ENCODE data around the gene EDNRA.
"Not testable (repeated sequence)": the region's sequence is repeated elsewhere in the genome, so short reads cannot be mapped to it uniquely, and the experiment has no call there.

The EDNRA gene

DNA sequence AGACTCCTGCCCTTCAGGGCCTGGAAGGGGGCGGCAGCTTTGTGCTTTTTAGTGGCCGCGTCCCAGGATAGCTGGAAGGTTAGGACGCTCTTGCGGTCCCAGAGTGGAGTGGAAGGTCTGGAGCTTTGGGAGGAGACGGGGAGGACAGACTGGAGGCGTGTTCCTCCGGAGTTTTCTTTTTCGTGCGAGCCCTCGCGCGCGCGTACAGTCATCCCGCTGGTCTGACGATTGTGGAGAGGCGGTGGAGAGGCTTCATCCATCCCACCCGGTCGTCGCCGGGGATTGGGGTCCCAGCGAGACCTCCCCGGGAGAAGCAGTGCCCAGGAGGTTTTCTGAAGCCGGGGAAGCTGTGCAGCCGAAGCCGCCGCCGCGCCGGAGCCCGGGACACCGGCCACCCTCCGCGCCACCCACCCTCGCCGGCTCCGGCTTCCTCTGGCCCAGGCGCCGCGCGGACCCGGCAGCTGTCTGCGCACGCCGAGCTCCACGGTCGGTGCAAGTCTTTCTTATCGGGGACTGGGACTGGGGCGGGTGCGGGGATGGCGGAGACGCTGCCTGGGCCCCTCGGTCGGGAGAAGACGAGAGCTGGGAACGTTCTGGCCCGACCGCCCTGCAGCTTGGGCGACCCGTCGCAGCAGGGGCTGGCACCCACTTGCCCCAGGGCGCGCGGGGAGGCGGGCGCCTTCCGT, at the start of gene EDNRA:
Gene EDNRA (plus strand): TSS at position 207 of the 686 bp plus-strand sequence. CDS start 4,585 bp downstream, outside the sequence.
- DNase-seq, result no peak

DNA sequence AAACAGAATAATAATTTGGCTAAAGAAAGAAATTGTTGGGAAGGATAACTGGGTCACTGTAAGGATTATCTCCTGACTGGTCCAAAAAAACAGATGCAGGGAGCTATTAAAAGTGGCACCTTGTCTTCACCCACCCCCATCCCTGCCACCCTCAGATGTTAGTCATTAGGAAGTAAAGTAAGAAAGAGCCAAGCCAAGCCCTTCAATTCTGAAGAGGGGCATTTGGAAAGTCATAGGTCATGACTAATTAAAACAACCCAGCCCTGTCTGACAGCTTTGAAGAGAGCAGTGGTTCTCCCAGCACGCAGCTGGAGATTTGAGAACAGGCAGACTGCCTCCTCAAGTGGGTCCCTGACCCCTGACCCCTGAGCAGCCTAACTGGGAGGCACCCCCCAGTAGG, 46.5 kb upstream of the EDNRA start:
- DNase-seq, result not testable (repeated sequence)

DNA sequence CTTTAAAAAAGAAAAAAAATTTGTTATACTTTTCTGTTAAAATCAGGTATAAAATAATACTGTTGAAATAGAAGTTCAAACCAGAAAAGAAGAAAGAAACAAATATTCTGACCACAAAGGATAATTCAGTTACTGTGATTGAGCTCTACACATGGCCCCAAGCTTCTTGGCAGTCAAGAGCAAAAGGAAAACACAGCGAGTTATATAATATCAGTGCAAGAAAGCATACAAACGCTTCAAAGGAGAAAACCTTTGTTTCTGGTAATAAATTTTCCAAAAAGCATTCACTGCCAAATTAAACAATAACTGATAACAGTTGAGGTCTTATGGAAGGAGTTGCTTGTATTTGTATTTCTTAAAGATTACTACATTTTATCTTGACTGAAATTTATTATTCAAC, 40.5 kb upstream of the EDNRA start:
- no peak for DNase-seq

DNA sequence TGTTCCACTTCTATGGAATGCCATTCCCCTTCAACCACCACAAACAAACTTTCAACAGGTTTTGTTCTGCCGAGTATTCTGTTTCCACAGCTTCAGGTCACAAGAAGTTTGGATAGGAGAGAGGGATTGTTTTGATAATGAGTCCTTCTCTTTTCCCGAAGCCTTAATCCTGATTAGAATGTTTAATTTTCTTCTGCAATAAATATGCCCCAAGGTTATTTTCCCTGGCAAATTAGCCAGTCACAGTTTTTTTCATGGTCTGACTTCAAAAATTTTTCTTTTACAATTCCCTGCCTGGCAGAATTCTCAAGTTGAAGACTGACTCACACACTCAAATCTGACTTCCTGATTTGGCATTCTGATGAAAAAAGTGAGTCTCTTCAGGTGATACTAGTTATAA, 33.1 kb upstream of the EDNRA start:
- DNase-seq, result no peak

DNA sequence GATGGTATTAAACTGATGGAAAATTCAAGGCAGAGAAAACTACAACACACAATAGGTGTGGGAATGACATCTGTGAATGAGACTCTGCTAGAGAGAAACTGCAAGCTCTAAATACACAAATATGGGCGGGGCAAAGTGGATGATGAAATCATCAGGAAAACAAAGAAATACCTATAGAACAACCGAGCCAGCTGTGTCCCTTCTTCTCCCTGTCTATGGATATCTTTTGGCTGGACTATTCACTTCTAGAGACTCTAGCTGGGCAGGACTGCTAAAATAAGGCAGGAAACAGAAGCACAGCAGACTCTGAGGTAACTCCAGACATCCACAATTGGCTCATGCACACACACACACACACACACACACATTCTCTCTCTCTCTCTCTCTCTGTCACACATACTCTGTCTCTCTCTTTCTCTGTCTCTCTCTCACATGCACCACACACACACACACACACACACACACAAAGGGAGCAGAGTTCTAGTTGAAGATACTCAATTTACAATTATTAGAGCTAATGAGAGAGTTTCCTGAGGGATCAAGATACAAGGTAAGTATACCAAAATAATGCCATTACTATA, 27.2 kb upstream of the EDNRA start:
- DNase-seq, result no peak

DNA sequence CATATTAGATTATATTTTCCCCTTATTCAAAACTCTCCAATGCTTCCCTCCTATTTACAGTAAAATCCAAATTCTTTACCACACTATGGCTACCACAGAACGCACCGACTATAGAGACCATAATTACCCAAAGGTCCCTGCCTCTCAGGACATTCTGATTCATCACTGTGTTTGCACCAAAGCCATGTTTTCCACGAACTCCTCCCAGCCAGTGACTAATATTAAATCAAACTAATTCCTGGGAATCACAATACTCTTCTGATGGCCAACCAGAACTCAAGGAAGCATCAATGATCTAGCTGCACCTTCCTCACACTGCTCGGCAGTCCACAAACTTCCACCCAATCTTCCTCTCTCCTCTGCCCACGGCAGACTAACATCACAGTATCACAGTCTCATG, 24.2 kb upstream of the EDNRA start:
- no peak for DNase-seq

DNA sequence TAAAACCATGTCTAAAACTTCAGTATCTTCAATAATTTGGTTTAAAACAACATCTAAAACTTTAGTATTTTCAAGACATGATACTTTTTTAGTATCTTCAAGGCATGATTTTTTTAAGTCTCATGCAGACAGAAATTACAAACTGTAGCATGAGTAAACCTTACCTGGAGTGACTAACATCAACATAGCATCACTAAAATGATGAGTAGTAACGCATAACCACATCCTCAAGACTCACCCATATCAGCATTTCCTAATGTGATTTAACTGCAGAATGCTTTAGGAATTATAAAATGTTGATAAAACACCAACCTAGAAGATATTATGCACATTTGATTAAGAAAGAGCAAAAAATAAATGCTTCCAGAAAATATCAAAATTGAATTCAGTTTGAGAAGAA, 19.7 kb upstream of the EDNRA start:
- DNase-seq, result no peak

DNA sequence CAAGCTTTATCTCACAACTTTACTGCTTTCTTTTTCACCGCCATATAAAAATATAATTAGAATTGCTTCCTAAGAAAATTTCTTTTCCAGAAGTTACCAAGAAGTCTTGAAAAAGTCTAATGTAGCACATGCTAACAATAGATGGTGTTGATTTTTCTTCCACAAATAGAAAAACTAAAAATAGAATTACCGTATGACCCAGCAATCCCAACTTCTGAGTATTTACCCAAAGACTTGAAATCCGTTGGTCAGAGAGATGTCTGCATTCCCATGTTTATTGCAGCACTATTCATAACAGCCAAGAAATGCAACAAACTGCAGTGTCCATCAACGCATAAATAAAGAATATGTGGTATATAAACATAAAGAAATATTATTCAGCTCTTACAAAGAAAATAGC, 17.8 kb upstream of the EDNRA start:
- DNase-seq, result no peak

DNA sequence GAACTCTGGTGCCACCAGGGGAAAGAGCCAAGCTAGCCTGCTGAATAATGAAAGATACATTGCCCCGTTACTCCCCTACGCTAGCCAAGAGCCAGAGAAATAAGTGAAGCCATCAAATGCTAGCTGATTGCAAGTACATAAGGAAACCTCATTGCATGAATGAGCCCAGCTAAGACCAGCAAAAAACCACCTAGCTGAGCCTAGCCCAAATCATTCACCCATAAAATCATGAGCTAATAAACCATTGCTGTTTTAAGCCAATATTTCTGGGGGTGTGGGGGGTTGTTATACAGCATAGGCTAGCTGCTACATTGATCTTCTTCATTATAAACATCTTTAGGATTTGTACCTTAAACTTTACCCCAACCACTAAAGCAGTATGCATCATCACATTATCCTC, 15.4 kb upstream of the EDNRA start:
- no peak for DNase-seq

DNA sequence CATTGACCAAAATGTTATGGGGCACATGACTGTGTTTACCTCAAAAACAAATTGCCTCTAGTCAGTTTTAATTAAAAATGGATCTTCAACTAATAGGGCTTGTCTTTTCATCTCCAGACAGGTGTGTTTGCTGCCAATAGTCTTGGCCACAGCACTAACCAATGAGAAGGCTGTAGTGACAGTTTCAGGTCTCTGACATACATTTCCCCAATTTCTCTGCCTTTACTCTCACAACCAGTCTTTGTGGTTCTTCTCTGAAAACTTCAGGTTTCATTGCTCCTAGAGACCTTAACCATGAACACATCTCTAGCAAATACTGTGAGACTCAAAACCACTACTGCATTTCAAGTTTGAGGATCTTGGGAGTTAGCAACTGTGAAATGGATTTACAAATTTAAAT, 3.5 kb upstream of the EDNRA start:
- DNase-seq, result no peak

DNA sequence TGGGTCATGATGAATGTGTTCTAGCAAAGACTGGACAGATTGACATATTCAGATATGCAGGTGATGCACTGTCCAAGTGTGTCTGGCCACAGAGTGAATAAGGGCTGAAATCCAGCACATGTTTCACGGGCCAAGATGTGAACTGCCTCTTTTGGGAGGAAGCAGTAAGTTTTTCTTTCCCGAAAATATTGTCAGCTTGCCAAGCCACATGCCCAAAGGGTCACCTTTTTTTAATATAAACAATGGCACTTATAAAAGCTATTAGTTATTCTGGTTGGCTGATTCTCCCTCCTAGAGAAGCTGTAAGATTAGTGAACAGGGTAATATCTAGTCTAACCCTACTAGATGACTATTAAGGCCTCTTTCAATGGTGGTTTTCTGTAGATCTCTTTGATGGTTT, 1.5 kb upstream of the EDNRA start:
- no peak for DNase-seq

DNA sequence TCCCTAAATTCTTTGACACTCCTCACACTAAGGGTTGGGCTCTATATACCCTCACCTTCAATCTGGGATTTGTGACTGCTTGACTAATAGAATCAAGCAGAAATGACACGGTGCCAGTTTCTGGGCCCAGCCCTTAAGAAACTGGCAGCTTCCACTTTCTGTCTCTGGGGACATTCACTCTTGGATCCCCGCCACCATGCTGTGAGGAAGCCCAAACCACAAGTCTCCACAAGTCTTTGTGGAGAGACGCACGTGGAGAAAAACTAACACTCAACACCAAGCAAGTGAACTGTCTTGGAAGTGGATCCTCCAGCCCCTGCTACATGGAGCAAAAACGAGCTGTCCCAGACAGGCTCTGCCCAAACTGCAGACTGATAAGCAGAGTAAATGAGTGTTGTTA, 1.1 kb upstream of the EDNRA start:
- no peak for DNase-seq

DNA sequence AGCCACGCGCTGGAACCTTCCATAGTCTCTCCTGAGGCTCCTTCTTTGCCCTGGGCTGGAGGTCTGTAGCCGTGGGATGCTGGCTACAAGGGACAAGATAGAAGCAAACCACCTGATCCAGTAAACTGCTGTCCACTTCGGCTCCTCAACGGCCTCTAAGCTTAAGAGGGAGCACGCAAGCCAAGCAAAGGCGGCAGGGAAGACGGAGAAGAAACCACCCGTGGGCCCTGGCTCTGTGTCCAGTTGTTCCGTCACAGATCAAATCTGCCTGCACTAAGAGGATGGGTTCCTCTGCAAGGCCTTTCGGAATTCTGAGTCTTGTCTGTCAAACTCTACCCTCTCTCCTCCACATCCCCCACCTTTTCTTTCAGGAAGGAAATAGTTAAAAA, 401 bp upstream of the EDNRA start:
- DNase-seq, result no peak

DNA sequence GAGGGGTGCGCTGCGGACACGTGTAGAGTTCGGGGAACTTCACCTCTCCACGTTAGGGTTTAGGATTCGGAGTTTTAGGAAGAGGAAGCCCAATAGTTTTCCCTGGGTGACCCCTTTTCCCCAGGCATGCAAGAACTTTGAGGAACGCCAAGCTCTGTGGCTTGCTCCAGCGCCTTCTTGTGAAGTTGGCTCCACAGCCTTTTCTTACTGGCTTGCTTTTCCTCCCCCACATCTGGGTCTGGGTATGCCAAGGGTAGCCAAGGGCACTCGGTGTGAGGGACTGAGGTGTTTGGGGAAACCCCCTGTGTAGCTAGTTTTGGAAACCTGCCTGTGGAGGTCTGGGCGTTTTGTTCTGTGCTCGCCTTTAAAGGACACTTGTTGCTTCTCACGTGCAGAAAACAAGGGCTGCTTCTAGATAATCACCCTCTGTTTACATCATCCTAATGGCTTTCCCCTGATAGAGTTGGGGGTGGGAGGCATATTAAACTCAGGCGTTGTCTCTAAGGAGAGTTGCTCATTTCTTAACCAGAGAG, 746 bp downstream of the EDNRA start:
- no peak for DNase-seq

DNA sequence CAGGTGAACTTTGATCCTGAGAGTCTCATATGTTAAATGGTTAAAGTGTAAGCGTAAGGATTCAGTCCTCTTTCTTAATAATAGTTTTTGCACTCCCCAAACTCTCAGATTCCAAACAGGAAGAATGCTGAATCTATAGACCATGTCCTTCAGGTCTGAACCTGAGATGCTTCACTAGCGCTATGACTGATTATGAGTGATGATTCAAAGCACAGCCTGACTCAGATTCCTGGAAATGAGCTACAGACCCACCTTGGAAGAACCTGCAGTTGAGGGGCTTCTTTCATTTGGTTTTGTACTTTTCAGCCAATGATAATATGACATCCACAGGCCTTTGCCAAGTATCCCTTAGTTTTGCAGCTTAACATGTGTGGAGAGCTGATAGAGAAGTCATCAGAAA, 1.4 kb downstream of the EDNRA start:
- no peak for DNase-seq

DNA sequence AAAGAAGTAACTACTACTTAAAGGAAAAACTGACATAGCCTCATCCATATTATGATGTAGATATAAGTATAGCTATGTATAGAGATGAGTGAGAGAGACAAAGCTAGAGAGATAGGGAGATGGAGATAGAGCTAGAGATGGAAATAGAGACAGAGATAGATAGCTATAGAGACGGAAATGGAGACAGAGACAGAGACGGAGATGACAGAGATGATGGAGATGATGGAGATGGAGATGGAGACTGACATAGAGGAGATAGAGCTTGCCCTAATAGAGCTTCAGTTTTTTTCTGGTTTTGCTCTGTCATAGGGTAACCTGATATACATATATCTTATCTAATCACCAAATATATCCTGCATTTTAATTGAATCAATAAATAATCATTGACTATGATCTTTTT, 4.3 kb downstream of the EDNRA start:
- no peak for DNase-seq

DNA sequence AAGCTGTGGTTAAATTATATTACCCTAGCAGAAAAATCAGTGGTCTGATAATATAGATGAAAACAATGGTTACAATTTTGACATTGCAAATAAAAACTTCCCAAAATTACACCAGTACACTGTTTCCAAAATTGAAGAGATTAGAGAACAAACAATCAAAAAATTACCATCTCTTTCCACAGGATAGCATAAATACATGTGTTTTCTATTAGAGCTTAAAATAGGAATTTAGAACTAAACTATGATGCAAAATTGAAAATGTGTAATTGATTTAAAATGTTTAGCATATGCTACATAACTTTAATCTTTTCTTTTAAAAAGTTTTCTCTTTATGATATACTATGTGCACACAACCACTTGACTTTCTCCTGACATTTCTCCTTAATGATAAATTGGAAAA, 6.7 kb downstream of the EDNRA start:
- no peak for DNase-seq

DNA sequence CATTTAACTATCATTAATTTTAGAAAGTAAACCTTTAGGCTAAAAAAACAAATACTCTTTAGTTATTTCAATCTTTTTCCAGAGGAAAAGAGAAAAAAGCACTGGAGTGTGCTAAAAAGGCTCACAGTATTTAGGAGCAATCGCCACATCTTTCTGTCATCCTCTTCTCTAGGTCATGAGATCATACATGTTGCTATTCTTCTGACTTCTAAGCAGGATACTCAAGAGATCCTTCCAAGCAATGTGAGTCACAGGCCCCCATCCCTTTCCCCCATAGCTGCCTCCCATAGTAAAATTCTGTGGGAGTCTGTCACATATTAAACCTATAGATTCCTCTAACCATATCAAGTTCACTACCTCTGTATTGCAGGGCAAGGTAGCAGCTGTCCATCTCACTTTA, 7.7 kb downstream of the EDNRA start:
- DNase-seq, result no peak

DNA sequence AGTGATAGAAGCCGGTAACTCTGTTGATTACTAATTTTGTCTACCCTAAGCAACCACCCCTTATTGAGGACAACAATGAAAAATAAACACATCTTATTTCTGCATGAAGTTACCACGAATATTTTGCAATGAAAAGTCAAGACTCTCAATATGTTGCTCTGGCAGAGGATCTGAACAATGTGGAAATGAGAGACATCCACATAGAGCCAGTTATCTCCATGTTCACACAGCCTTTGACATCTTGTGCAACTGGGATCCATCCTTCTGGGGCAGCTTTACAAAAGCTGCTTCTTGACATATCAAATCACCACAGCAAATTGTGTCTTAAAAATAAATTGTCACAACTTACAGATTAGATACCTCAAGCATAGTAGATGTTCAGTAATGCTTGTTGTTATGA, 10.2 kb downstream of the EDNRA start:
- no peak for DNase-seq

DNA sequence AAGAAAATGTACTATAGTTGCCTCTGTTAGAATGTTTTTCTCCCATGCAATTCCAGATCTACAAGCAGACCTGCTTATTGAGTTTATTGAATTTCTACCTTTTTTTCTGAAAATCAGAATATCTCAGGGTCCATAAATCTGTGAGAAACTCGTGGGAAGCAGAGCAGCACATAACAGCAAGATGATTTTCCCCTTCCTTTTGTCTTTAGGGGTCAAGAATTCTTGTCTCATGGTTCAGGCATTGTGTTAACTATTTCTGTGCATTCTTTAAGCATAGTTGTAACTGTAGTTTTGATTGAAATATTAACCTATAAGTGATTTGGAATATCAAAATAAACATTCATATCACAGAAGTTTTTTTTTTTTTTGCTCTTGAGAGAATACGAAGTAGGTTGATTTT, 11.4 kb downstream of the EDNRA start:
- DNase-seq, result no peak

DNA sequence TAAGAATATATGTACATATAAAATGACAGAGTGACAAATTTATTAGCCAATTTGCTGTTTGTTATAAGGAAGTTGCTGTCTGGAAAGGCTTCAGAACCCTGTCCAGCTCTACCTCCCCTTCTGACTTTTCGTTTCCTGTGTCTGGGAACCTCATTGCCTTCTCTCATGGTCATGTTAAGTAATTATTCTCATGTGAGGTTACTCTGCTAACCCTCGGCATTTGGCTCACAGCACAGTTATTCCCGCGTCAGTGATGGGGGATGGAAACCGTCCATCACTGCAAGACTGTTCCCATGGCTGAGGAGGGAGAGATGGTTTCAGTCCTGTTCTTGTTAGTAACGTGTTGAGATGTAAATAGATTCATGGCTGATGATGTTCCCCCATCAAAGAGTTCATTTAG, 11.9 kb downstream of the EDNRA start:
- no peak for DNase-seq

DNA sequence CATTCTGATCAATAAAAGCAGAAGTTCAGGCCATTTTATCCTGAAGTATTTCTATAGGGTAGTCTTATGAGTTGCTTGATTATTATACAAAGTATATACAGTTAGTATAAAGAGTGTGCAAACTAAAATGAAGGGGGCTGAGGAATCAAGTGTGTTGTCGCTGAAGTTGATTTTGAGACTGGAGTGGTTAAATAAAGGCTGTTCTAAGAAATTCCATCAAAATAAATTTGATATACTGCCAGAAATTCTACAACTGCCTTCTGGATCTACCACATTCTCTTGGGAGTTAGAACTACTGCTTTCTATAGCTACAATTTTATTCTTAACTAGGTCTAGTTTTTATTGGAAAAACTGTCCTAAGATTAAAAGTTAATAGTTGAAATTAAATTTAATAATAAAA, 12.4 kb downstream of the EDNRA start:
- no peak for DNase-seq

DNA sequence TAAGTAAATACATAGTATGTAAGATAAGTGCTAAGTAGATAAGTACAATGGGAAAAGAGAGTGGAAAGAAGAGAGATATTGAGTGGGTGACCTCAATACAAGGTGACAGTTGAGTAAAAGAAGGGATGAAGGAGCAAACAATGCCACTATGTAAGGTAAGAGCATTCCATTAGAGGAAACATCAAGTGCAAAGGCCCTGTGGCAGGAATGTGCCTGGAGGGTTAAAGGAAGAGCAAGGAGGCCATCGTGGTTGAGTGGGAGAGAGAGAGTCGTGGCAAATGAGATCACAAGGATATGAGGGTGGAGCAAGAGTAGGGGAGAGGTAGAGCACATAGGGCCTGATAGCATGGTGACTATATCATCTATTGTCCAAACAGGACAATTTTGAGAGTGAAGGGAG, 13.4 kb downstream of the EDNRA start:
- no peak for DNase-seq

DNA sequence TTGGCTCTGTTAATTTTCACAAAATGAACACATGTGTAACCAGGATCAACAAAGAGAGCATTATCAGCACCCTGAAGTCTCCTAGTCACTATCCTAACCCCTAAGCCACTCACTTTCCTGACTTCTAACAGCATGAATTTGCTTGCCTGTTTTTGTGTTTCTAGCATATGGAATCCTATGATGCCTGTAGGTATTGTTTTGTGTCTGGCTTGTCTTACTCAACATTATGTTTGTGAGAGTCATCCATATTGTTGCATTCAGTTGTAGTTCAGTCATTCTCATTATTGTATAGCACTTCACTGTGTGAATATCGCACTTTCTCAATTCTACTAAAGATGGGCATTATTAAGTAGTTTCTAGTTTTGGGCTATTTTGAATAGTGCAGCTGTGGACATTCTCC, 15.6 kb downstream of the EDNRA start:
- DNase-seq, result no peak

DNA sequence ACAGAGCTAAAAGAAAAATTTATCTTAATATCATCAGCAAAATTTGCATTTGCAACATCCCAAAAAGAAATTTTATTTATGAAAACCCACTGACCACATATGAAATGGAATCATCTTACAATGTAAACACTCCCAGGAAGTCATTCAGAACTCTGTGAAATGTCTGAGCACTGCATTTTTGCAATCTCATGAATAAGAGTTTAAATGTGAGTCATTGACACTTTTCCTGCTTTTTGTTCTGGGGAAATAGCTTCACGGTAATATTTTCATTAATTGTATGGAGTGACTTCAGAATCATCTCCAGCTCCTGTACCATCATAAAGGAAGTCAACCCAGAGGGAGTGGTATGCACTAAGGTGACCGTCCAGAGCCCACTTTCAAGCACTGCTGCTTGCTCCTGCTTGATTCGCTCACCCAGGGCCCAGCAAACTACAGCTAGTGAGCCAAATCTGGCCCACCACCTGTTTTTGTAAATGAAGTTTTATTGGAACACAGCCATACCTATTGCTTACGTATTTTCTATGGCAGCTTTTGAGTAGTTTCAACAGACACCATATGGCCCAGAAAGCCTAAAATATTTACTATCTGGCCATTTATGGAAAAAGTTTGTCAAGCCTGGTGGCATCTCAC, 17.2 kb downstream of the EDNRA start:
- no peak for DNase-seq
